NCI-H2107 (cell line): ENCODE measurements around the gene GADL1.

Source experiments
- DNase-seq: peaks from one replicate; lab custom pipeline; 2025; lab: John Stamatoyannopoulos, UW

Gene GADL1

GRCh38 chr3:30694148-30694547 lies 200.3 kb downstream of the GADL1 start:
- DNase-seq = no peak

GRCh38 chr3:30693470-30694120 lies 200.9 kb downstream of the GADL1 start:
- no peak for DNase-seq

GRCh38 chr3:30692498-30693130 lies 201.8 kb downstream of the GADL1 start:
- no peak for DNase-seq

GRCh38 chr3:30691944-30692343 lies 202.5 kb downstream of the GADL1 start:
- DNase-seq = no peak

- no peak for DNase-seq
Observed at GRCh38 chr3:30691249-30691880, 203.1 kb downstream of the GADL1 start.

GRCh38 chr3:30690199-30690598 lies 204.3 kb downstream of the GADL1 start:
- no peak for DNase-seq

- no peak for DNase-seq
Observed at GRCh38 chr3:30688776-30689641, 205.5 kb downstream of the GADL1 start.

- DNase-seq = no peak
Observed at GRCh38 chr3:30687930-30688570, 206.4 kb downstream of the GADL1 start.

GRCh38 chr3:30686799-30687198 lies 207.7 kb downstream of the GADL1 start:
- no peak for DNase-seq

GRCh38 chr3:30686176-30686575 lies 208.3 kb downstream of the GADL1 start:
- no peak for DNase-seq

GRCh38 chr3:30685267-30685667 lies 209.2 kb downstream of the GADL1 start:
- no peak for DNase-seq

- no peak for DNase-seq
Observed at GRCh38 chr3:30684356-30684755, 210.1 kb downstream of the GADL1 start.

GRCh38 chr3:30683769-30684168 lies 210.7 kb downstream of the GADL1 start:
- DNase-seq = no peak

GRCh38 chr3:30682434-30683155 lies 211.9 kb downstream of the GADL1 start:
- DNase-seq = no peak

- no peak for DNase-seq
Observed at GRCh38 chr3:30681649-30682211, 212.7 kb downstream of the GADL1 start.

GRCh38 chr3:30680789-30681648 lies 213.4 kb downstream of the GADL1 start:
- no peak for DNase-seq

GRCh38 chr3:30679045-30679444 lies 215.4 kb downstream of the GADL1 start:
- DNase-seq = no peak

- no peak for DNase-seq
Observed at GRCh38 chr3:30677347-30677685, 217.1 kb downstream of the GADL1 start.

GRCh38 chr3:30676424-30677346 lies 217.8 kb downstream of the GADL1 start:
- no peak for DNase-seq
